Inflammatory macrophage treated with lipopolysaccharide for 4 hours (primary cell): ENCODE results near the gene TRAF2.
A peak's percentile ranks its signal among the peaks of the same experiment; 100 is the strongest.

Source experiments
- DNase-seq: peaks from one replicate; pipeline ENCODE4 v3.0.0-alpha.2; 2020

The TRAF2 gene

DNA sequence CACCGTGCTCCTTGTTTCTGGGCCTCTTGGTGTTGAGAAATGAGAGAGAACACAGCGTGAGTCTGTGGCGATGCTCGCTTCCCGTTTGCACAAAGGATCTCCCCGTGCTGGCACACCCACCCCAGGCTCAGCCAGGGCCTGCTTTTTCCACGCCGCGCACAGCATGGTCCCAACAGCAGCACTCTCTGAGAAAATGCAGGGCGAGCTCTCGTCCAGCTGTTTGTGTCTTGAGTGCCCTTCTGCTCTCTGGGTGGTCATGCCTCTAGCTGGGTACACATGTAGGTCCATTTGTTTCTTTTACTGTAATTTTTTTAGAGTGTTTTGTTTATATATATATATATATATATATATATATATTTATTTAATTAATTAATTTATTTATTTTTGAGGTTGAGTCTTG is 31.6 kb downstream of the TRAF2 start:
- DNase-seq = no peak

- DNase-seq = no peak
Measured at GRCh38 chr9:136920069-136920468, 33.8 kb downstream of the TRAF2 start.

GRCh38 chr9:136920734-136921231 is 34.5 kb downstream of the TRAF2 start:
- DNase-seq = no peak

GRCh38 chr9:136921307-136921706 is 35.0 kb downstream of the TRAF2 start:
- no peak for DNase-seq

- no peak for DNase-seq
Measured at GRCh38 chr9:136921718-136922117, 35.4 kb downstream of the TRAF2 start.

- DNase-seq = no peak
Measured at GRCh38 chr9:136922540-136922939, 36.2 kb downstream of the TRAF2 start.

GRCh38 chr9:136923881-136924280 is 37.6 kb downstream of the TRAF2 start:
- DNase-seq = no peak

DNA sequence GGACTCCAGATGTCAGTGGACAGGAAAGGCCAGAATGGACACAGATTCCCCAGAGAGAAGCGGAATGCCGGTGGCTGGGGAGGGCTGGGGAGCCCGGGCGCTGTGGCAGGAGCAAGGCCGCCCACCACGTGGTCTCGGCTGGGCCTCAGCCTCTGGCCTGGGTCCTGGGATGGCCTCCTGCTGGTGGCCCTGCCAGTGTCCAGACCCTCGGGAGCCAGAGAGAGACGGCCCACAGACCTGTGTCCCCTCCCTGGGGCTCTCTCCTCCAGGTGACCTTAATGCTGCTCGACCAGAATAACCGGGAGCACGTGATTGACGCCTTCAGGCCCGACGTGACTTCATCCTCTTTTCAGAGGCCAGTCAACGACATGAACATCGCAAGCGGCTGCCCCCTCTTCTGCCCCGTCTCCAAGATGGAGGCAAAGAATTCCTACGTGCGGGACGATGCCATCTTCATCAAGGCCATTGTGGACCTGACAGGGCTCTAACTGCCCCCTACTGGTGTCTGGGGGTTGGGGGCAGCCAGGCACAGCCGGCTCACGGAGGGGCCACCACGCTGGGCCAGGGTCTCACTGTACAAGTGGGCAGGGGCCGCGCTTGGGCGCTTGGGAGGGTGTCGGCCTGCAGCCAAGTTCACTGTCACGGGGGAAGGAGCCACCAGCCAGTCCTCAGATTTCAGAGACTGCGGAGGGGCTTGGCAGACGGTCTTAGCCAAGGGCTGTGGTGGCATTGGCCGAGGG is 39.3 kb downstream of the TRAF2 start:
- no peak for DNase-seq

GRCh38 chr9:136926154-136926704 is 39.9 kb downstream of the TRAF2 start:
- no peak for DNase-seq

DNA sequence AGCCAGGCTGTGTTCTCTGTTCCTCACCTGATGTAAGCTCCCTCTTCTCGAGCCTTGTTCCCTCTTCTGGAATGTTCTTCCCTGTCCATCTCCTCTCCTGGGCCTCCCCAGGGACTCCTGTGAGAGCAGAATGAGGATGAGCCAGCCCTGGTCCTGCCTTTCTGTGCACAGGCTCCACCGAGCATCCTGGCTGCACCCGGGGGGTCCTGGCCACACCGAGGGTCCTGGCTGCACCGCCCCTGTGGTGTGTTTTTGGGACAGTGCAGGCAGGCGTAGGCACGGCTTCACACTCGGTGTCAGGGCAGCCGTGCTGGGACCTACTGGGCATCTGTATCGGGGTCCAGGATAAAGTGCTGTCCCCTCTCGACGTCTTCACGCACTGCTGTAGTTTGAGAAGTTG is 40.4 kb downstream of the TRAF2 start:
- no peak for DNase-seq

DNA sequence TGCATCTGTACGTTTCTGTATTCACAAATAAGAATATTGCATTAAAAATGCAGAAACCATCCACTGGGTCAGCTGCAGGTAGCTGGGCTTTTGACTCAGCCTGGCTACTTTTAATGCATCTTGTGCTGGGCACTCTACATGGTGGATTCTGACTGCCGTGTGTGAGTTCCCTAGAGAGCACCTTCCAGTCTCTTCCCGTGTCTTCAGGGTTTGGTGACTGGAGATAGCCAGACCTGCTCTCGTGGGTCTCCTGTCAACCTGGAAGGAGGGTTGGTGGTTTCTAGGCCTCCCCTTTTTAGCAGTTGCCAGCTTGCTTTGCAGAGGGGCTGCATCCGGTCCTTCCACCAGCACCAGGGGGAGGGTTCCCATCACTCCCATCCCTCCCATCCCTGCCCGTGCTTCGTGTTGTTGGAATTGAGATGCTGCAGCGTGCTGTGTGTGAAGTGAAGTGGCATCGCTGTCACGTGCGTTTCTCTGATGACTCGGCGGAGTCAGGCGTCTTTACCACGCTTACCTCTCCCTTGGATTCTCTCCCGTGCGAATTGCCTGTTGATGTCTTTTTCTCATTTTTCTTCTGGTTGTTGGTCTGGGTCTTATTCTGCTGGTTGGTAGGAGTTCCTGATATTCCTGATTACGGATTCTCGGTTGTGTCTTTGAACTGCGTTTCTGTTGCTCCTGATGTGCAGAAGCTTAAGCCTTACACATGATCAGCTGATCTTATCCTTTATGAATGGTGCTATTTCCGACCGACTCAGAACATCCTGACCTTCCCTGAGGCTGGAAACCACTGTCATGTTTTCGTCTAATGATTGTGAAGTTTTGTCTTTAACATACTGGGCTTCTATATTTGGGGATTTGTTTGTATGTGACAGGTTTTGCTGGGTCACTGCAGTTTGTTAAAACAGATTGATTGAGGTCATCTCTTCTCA is 41.3 kb downstream of the TRAF2 start:
- peak; percentile 51 for DNase-seq

DNA sequence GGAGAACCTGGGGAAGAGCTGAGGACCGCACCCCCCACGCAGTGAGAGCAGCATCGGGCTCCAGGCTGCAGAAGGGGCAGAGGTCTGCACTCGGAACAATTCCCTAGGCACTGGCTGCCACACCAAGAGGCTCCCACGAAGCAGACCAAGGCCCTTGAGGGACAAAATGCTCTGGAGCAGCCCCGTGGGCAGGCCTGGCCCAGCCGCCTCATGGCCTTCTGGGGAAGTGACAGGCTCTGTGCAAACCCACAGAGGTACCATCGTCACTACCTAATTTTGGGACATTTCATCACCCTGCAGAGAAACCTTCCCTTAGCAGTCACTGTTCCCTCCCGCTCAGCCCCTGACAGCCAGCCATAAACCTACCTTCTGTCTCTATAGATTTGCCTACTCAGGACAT is 42.3 kb downstream of the TRAF2 start:
- DNase-seq = peak; percentile 87

GRCh38 chr9:136930014-136930413 is 43.7 kb downstream of the TRAF2 start:
- DNase-seq = no peak

DNA sequence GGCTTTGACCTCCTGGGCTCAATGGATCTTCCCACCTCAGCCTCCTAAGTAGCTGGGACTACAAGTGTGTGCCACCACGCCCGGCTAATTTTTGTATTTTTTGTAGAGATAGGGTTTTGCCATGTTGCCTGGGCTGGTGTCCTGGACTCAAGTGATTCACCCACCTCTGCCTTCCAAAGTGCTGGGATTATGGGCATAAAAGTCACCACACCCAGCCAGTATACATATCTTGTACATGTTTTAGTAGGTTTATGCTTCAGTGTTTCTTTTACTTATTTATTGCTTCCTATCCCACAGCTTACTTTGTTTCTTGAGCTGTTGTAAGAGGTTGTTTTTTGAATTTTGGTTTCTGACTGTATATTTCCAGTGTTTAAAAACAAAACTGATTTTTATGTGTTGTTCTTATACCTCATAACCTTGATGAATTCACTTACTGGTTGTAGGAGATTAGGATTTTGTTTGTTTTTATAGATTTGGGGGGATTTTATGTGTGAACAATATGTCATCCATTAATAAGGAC is 45.4 kb downstream of the TRAF2 start:
- peak; percentile 54 for DNase-seq

GRCh38 chr9:136934277-136934676 is 48.0 kb downstream of the TRAF2 start:
- DNase-seq = no peak

DNA sequence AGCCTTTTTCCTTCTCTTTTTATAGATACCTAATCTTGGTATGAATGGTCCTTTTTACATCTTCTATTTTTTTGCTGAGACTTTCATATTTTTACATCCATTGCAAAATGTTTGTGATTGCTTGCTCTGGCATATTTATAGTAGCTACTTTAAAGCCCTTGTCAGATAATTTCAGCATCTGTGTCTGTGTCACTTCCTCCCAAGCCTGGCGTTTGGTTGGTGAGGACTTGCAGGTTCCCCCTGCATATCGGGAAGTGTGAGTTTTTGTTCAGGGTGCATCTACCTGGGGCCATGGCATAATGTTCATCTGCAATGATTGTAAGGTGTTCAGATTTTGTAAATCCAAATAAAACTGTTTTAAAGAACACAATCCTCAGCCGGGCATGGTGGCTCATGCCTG is 49.3 kb downstream of the TRAF2 start:
- peak; percentile 51 for DNase-seq

DNA sequence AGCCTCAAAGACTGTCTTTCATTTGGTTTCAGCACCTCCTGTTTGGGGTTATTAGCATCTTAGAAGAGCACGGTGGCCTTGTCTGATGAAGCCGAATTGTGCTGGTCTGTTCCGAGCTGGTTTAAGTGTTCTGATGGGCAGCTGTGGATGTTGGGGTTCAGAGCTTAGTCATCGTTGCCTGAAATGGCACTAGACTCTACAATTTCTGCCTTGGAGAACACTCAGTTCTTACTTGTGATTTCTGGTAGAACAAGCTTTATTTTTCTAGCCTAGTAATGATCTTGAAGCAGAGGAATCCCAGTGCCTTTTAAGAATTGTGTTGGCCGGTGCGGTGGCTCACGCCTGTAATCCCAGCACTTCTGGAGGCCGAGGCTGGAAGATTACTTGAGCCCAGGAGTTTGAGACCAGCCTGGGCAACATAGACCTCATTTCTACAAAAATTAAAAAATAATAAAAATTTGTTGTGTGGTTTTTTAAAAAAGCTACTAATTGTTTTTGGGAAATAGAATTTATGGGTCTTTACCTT is 50.4 kb downstream of the TRAF2 start:
- DNase-seq = no peak

DNA sequence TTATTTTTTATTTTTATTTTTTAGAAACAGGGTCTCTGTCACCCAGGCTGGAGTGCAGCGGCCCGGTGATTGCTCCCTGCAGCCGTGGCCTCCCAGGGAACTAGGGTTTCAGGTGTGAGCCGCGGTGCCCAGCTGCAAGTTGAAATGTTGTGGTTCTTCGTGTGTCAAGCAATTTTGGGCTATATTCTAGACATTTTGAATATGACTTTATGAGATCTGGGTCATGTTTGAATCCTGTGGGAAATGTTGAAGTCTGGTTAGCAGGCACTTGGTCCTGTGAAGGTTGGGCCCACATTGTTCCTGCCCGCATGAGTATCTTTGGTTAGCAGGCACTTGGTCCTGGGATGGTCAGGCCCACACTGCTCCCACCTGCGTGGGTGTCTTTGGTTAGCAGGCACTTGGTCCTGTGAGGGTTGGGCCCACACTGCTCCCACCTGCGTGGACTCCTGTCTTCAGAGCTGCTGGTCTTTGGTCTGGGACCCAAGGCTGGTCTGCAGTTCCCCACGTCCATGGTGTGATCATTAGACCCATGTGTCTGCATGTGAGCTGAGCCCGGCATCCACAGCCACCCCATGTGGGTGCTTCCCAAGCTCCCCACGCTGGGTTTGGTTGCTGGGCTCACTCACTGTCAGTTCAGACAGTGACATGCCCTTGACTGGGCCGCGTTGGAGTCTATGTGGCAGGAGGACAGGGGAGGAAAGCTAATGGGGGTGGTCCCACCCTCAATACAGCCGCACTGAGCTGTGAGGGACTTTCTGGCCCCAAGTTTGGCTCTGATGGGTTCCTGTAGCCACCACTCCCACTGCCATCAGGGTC is 51.1 kb downstream of the TRAF2 start:
- no peak for DNase-seq

GRCh38 chr9:136939431-136939995 is 53.2 kb downstream of the TRAF2 start:
- DNase-seq = no peak

- DNase-seq = no peak
Measured at GRCh38 chr9:136939996-136940525, 53.7 kb downstream of the TRAF2 start.

- no peak for DNase-seq
Measured at GRCh38 chr9:136940526-136941230, 54.4 kb downstream of the TRAF2 start.
